ENCODE measurements around the gene NEK7. TPM values are rescaled to one million over a fixed set of nuclear protein-coding genes. Genes with fewer than 3 reads are reported as not detected.

NEK7 gene
- total RNA-seq, 1 donor from 2014 or later, result 54.1 TPM

- DNase-seq (ENCODE audit: low spot score), result no peak
These were observed 193.7 kb downstream of the NEK7 start for GRCh38 chr1:198350456-198350855.

GRCh38 chr1:198352975-198353695 is 196.3 kb downstream of the NEK7 start:
- no peak for DNase-seq (ENCODE audit: low spot score)

- DNase-seq (ENCODE audit: low spot score), result no peak
These were observed 201.1 kb downstream of the NEK7 start for GRCh38 chr1:198357937-198358336.

GRCh38 chr1:198359024-198359653 is 202.3 kb downstream of the NEK7 start:
- no peak for DNase-seq (ENCODE audit: low spot score)

GRCh38 chr1:198360208-198360729 is 203.5 kb downstream of the NEK7 start:
- no peak for DNase-seq (ENCODE audit: low spot score)

GRCh38 chr1:198361237-198361767 is 204.5 kb downstream of the NEK7 start:
- no peak for DNase-seq (ENCODE audit: low spot score)

- no peak for DNase-seq (ENCODE audit: low spot score)
These were observed 206.9 kb downstream of the NEK7 start for GRCh38 chr1:198363625-198364151.

GRCh38 chr1:198364471-198364870 is 207.7 kb downstream of the NEK7 start:
- no peak for DNase-seq (ENCODE audit: low spot score)

GRCh38 chr1:198367296-198367695 is 210.5 kb downstream of the NEK7 start:
- DNase-seq (ENCODE audit: low spot score), result no peak

- DNase-seq (ENCODE audit: low spot score), result no peak
These were observed 214.2 kb downstream of the NEK7 start for GRCh38 chr1:198370996-198371395.

Other genes starting within 250 kb of the NEK7 start
- gene LHX9, start 239.6 kb upstream of the NEK7 start, total RNA-seq, result not detected